ENCODE results near the gene MLLT3.
A peak's percentile ranks its signal among the peaks of the same experiment; 100 is the strongest.

MLLT3 gene

GRCh38 chr9:20373263-20373662 lies 249.0 kb downstream of the MLLT3 start:
- DNase-seq: no peak

- no peak for DNase-seq
These were observed 252.9 kb downstream of the MLLT3 start for GRCh38 chr9:20369391-20369790.

DNA sequence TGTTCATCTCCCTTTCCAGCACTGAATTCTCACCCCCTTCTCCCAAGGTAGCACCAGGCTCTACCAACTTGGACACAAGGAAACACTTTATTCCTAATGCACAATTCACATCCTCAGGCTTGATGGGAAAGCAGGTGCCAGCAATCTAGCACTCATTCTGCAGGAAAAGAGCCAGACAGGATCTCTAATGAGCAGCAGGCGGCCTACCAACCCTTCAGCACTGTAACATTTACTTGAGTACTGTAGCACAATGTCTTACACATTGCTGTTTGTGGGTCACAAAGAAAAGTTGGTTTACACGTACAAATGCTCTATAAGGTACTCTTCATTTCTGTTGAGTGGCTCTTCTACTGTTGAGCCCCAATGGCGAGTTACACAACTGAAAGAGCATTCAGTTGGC lies 254.4 kb downstream of the MLLT3 start:
- no peak for DNase-seq

GRCh38 chr9:20364959-20365358 lies 257.3 kb downstream of the MLLT3 start:
- DNase-seq: no peak

- no peak for DNase-seq
These were observed 259.1 kb downstream of the MLLT3 start for GRCh38 chr9:20363233-20363632.

GRCh38 chr9:20361656-20362570 lies 260.4 kb downstream of the MLLT3 start:
- no peak for DNase-seq

- no peak for DNase-seq
These were observed 261.1 kb downstream of the MLLT3 start for GRCh38 chr9:20361229-20361628.

- DNase-seq: no peak
These were observed 264.1 kb downstream of the MLLT3 start for GRCh38 chr9:20358207-20358606.

DNA sequence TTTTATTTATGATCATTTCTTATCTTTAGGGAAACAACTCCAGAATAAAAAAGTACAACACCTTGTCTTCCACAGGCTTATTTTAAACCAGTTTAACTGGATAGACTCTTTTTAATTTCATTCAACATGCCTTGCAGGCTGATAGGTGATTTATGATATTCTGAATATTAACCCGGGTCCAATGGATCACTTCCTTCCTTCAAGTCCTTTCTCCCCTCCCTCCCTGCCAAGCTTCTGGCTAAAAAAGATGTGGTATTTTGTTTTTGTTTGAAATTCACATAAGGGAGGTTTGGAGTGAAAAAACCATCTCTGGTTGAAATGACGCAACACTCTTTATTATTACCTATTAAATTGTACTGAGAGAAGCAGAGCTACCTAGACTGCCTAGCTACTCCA lies 265.3 kb downstream of the MLLT3 start:
- DNase-seq: no peak

- peak; percentile 73 for DNase-seq
These were observed 265.8 kb downstream of the MLLT3 start for GRCh38 chr9:20356403-20357036.

DNA sequence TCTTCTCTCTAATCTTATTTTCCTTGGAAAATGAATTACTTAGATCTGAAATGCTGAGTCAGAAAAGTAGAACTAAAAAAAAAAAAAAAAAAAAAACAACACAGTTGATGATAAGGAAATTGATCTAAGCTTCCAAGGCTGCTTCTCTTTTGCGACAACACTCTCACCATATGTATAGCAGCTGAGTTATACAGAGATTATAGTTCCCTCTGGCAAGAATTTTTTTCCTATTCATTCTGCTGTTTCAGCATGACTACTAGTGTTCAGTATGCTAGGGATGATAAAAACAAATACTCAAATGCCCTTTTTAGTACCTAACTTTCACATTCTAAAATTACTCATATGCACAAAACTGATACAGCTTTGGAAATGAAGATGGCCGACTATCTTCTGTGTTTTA lies 267.3 kb downstream of the MLLT3 start:
- DNase-seq: no peak

GRCh38 chr9:20353931-20354652 lies 268.2 kb downstream of the MLLT3 start:
- no peak for DNase-seq

GRCh38 chr9:20353524-20353923 lies 268.8 kb downstream of the MLLT3 start:
- no peak for DNase-seq

GRCh38 chr9:20352591-20352990 lies 269.7 kb downstream of the MLLT3 start:
- no peak for DNase-seq

DNA sequence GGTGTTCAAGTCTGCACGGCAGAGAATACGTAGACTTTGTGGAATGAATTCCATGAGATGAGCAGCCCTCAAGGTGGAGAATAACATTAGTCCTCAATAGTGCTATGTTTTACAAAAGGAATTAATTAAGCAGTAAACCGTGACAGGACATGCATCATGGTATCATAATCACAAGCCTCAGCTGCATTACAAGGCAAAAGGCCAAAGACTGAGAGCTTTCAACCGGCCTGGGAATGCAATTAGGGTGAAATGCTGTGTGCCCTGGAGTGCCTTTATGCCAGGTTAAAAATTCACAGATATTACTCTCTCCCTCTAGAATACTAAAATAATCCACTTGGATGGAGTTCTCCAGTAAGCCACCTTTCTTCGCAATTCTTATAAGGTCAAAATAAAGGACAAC lies 270.6 kb downstream of the MLLT3 start:
- DNase-seq: no peak

GRCh38 chr9:20349568-20349967 lies 272.7 kb downstream of the MLLT3 start:
- no peak for DNase-seq

DNA sequence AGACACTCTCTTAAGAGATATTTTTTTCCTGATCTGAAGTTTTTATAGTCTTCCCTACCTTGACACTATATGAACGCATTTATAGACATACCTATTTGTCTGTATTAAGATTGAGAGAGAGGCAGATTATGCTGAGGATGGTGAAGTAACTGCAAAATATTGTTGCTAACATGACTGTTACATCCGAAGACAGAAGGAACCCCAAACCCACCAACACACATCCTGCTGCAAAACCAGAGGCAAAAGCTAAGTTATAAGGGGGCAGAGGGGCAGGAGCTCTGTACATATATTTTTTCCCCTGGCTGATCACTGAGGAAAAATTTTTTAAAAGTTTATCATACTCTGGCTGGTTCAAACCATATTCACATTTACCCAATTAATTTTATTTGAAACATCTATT lies 279.0 kb downstream of the MLLT3 start:
- no peak for DNase-seq

GRCh38 chr9:20340511-20340861 lies 281.8 kb downstream of the MLLT3 start:
- DNase-seq: no peak

DNA sequence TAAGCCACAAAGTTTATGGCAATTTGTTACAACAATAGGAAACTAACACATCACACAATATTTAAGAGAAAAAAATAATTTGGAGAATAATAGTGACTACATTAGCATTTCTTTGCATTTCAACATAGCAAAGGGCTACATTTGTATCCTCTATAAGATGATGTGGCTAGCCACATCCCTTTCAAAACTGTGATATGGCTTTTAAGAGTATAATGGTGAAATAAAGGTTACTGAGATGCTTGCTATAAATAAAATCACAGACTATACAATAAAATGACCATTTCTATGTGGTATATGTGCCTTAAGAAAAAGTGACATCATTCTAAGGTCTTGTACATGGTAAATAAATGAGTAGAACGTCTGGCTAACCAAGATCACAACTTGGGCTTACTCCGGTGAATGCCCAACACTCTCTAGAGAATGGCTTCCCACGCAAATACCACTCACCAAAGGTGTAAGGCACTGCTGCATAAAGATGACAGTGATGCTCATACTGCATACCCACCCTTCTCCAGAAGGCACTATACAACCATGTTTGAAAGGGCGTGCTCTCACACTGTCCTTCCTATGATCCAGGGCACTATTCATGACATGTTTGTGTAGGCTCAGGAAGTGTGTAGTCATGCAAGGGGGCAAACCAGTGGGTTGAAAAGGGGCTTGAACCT lies 286.5 kb downstream of the MLLT3 start:
- no peak for DNase-seq

DNA sequence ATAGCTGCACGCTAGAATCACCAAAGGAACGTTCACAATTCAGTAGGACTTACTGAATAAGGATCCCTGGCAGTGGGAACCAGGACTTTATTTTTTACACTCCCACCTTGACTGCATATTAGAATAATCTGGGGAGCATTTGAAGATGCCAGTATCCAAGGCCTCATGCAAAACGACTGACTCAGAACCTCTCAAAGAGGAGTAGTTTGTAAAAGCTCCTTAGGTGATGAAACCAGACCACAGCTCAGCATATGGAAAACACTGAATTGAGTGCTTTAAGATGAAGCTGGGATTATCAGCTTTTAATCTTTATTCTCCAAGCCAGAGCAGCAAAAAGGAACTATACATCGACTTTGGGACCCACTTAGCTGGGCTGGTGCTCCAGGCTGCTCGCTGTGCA lies 288.3 kb downstream of the MLLT3 start:
- no peak for DNase-seq

DNA sequence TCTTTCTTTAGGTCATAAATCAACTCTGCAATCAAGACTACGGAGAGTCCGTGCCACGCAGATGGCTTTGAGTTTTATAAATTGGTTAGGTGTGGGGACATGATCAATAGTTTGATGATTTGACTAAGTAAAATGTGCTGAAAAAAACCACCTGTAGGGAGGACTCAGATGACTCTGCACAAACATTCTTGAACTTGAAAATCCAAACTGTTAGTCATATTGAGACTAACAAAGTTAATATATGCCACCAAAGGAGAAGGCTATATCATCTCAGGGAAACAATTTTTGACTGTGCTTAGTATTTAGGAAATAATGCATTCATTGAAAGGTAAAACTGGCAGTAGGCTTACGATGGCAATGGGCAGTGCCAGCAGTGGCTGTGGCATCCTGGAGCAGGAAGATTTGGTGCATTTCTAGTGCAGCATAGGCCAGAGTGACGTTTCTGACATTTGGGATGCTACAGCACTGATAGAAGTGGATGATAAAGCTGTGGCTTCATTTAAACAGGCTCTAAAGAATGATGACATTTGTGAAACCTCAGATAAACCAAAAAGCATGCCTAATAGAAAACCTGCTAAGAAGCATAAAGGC lies 291.1 kb downstream of the MLLT3 start:
- DNase-seq: no peak

GRCh38 chr9:20330688-20331087 lies 291.6 kb downstream of the MLLT3 start:
- DNase-seq: no peak

- no peak for DNase-seq
These were observed 295.8 kb downstream of the MLLT3 start for GRCh38 chr9:20326516-20326915.
